Nephron (organoid): Measurements from ENCODE around the gene TIMP3.

Source experiments
- H3K27ac Mint-ChIP-seq, 3 experiments: 2 replicates each; pipeline ENCODE4 v1.8.0; 2020; ENCODE audit warnings: mixed read lengths in 3 of 3, mild to moderate bottlenecking in 2 of 3, moderate library complexity in 1 of 3
- H3K27me3 Mint-ChIP-seq: 2 replicates; pipeline ENCODE4 v1.8.0; 2021; ENCODE audit warnings: low read depth, mild to moderate bottlenecking, moderate library complexity, mixed read lengths
- H3K36me3 Mint-ChIP-seq: 2 replicates; pipeline ENCODE4 v1.8.0; 2020; ENCODE audit warnings: low read depth, mixed read lengths
- H3K4me1 Mint-ChIP-seq: 2 replicates; pipeline ENCODE4 v1.8.0; 2020; ENCODE audit warnings: mixed read lengths
- H3K4me3 Mint-ChIP-seq, 3 experiments: 2 replicates each; pipeline ENCODE4 v1.8.0; 2020; ENCODE audit warnings: mild to moderate bottlenecking in 3 of 3, mixed read lengths in 3 of 3, moderate library complexity in 2 of 3
- H3K9me3 Mint-ChIP-seq: 2 replicates; pipeline ENCODE4 v1.8.0; 2020; ENCODE audit warnings: mixed read lengths
- CTCF ChIP-seq, 3 experiments: fragments of 200-600 bp; sonication (generic); IDR thresholded peaks; one replicate each; pipeline ENCODE4 v1.5.0; 2021; ENCODE audit warnings: antibody characterized with exemption in 3 of 3; ENCODE audit not compliant: unreplicated experiment in 3 of 3

TIMP3 gene

GRCh38 chr22:32830473-32830872 lies 29.0 kb downstream of the TIMP3 start:
- H3K36me3 Mint-ChIP-seq, result peaks cover 5% of the 10 kb centered on the region
- peak overlapping the region; percentile 18 to 63 (median 56) for H3K27ac Mint-ChIP-seq
- no peaks in the 10 kb centered on the region for H3K27me3 Mint-ChIP-seq
- peak overlapping the region in 1 of 3 experiments; percentile 33 for H3K4me3 Mint-ChIP-seq
- H3K9me3 Mint-ChIP-seq, result no peaks in the 10 kb centered on the region
- no peak for TF ChIP-seq CTCF (IDR thresholded peaks at IDR 0.05; ENCODE audit: unreplicated experiment in 3 of 3)
- peaks cover 79% of the 10 kb centered on the region for H3K4me1 Mint-ChIP-seq

DNA sequence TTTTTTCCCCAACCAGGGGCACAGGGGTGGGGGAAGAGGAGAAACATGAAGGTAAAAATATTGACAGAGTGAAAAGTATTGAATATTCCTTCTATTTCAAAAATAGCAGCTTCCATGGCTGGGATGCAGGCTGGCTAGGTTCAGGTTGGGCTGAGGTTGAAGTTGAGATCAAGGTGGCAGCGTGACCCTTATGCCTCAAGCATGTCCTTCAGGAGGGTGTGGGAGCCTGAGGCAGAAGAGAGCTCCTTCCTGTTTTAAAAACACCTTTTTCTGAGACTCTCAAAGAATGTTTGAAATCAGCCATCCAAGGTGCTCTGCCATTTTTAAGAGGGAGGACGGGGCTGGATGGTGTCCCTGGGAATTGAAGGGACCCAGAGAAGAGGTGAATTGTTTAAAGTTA lies 29.5 kb downstream of the TIMP3 start:
- peak overlapping the region; percentile 53 to 63 (median 56) for H3K27ac Mint-ChIP-seq
- no peaks in the 10 kb centered on the region for H3K9me3 Mint-ChIP-seq
- H3K4me1 Mint-ChIP-seq, result peaks cover 79% of the 10 kb centered on the region
- H3K4me3 Mint-ChIP-seq, result no peak overlapping the region
- no peak for TF ChIP-seq CTCF (IDR thresholded peaks at IDR 0.05; ENCODE audit: unreplicated experiment in 3 of 3)
- no peaks in the 10 kb centered on the region for H3K27me3 Mint-ChIP-seq
- peaks cover 5% of the 10 kb centered on the region for H3K36me3 Mint-ChIP-seq

DNA sequence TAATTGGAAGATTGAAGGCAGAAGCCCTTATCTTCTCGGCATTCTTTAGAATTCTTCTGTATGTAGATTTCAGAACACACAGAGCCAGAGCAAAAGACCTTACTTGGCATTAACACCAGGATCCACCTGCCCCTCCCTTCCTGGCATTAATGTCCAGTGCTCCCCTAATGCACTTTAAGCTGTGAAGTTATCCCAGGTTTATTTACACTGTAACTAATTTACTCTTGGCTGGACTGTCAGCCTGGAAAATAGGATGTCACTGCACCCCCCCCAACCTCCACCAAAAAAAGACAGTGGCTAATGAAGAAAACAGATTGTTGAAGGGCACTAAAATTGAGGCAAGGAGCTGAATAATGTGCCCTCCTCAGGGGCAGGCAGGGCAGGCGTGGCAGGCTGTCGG lies 30.1 kb downstream of the TIMP3 start:
- H3K27ac Mint-ChIP-seq, result peak overlapping the region in 2 of 3 experiments; percentile 53 to 63
- H3K4me1 Mint-ChIP-seq, result peaks cover 82% of the 10 kb centered on the region
- no peak for TF ChIP-seq CTCF (IDR thresholded peaks at IDR 0.05; ENCODE audit: unreplicated experiment in 3 of 3)
- no peaks in the 10 kb centered on the region for H3K27me3 Mint-ChIP-seq
- no peak overlapping the region for H3K4me3 Mint-ChIP-seq
- no peaks in the 10 kb centered on the region for H3K9me3 Mint-ChIP-seq
- H3K36me3 Mint-ChIP-seq, result peaks cover 5% of the 10 kb centered on the region

- Mint-ChIP-seq H3K36me3 (peaks cover 5% of the 10 kb centered on the region), H3K27me3 (no peaks in the 10 kb centered on the region), H3K27ac (peak overlapping the region in 2 of 3 experiments; percentile 12 to 63), H3K9me3 (no peaks in the 10 kb centered on the region), H3K4me1 (peaks cover 77% of the 10 kb centered on the region), H3K4me3 (no peak overlapping the region)
- TF ChIP-seq CTCF (IDR thresholded peaks at IDR 0.05; ENCODE audit: unreplicated experiment in 3 of 3), result no peak
These were observed 30.7 kb downstream of the TIMP3 start for GRCh38 chr22:32832174-32832573.

- no peak overlapping the region for H3K4me3 Mint-ChIP-seq
- peaks cover 72% of the 10 kb centered on the region for H3K4me1 Mint-ChIP-seq
- H3K9me3 Mint-ChIP-seq, result no peaks in the 10 kb centered on the region
- H3K27ac Mint-ChIP-seq, result peak overlapping the region in 1 of 3 experiments; percentile 62
- H3K27me3 Mint-ChIP-seq, result no peaks in the 10 kb centered on the region
- H3K36me3 Mint-ChIP-seq, result no peaks in the 10 kb centered on the region
- TF ChIP-seq CTCF (IDR thresholded peaks at IDR 0.05; ENCODE audit: unreplicated experiment in 3 of 3), result peak; percentile 56 to 69 (median 58)
These were observed 35.0 kb downstream of the TIMP3 start for GRCh38 chr22:32836280-32837123.

GRCh38 chr22:32837142-32837541 lies 35.6 kb downstream of the TIMP3 start:
- Mint-ChIP-seq H3K4me1 (peaks cover 72% of the 10 kb centered on the region), H3K36me3 (no peaks in the 10 kb centered on the region), H3K4me3 (no peak overlapping the region), H3K27me3 (no peaks in the 10 kb centered on the region), H3K27ac (peak overlapping the region in 1 of 3 experiments; percentile 95), H3K9me3 (no peaks in the 10 kb centered on the region)
- no peak for TF ChIP-seq CTCF (IDR thresholded peaks at IDR 0.05; ENCODE audit: unreplicated experiment in 3 of 3)
